CD14-positive monocyte (primary cell): ENCODE results near the gene KRT73. TPM values are rescaled to one million over a fixed set of nuclear protein-coding genes. Genes with fewer than 3 reads are reported as not detected.

Experiments used
- DNase-seq, 3 donors: peaks; one replicate each; pipeline ENCODE4 v3.0.0-alpha.2; 2011 to 2022
- H2AFZ ChIP-seq: 2 replicates; pipeline ENCODE4 v1.6.0; 2012; ENCODE audit warnings: mild to moderate bottlenecking, low read depth, low read length, inconsistent platforms; ENCODE audit not compliant: insufficient read depth, poor library complexity, severe bottlenecking
- H3K27ac ChIP-seq, 2 donors: 1 replicate in 1 of 2; 2 replicates in 1 of 2; pipeline ENCODE4 v1.5.1; 2012 to 2013; ENCODE audit warnings: low read length in 2 of 2, control low read depth in 1 of 2, inconsistent platforms in 1 of 2, low read depth in 1 of 2, mild to moderate bottlenecking in 1 of 2
- H3K27me3 ChIP-seq, 2 donors: one replicate each; pipeline versions ENCODE4 v1.6.0 to v1.6.1; 2011 to 2013; ENCODE audit warnings: low read length in 2 of 2; ENCODE audit not compliant: control insufficient read depth in 2 of 2, insufficient read depth in 2 of 2
- H3K36me3 ChIP-seq, 2 donors: replicated peaks in 1 of 2; 1 replicate in 1 of 2; 2 replicates in 1 of 2; pipeline versions ENCODE4 v1.5.1 to v1.6.1; 2012 to 2013; ENCODE audit warnings: low read length in 2 of 2, control low read depth in 1 of 2, inconsistent platforms in 1 of 2, mild to moderate bottlenecking in 1 of 2; ENCODE audit not compliant: insufficient read depth in 2 of 2, control insufficient read depth in 1 of 2
- H3K4me1 ChIP-seq, 2 donors: 1 replicate in 1 of 2; 2 replicates in 1 of 2; pipeline versions ENCODE4 v1.5.1 to v1.6.1; 2012 to 2013; ENCODE audit warnings: low read length in 2 of 2, control low read depth in 1 of 2, inconsistent platforms in 1 of 2, mild to moderate bottlenecking in 1 of 2, moderate library complexity in 1 of 2; ENCODE audit not compliant: insufficient read depth in 2 of 2, control insufficient read depth in 1 of 2
- H3K4me2 ChIP-seq: replicated peaks from 2 replicates; pipeline ENCODE3; 2012; ENCODE audit warnings: low read length, moderate library complexity, mild to moderate bottlenecking; ENCODE audit not compliant: poor library complexity, severe bottlenecking; ENCODE audit errors: extremely low read depth
- H3K4me3 ChIP-seq, 3 experiments: fragments of 200-600 bp in 1 of 3; sonication (generic) in 1 of 3; replicated peaks in 1 of 3; 1 replicate in 2 of 3; 2 replicates in 1 of 3; pipeline ENCODE4 v1.5.1; 2011 to 2013; ENCODE audit warnings: low read length in 3 of 3, mild to moderate bottlenecking in 3 of 3, control low read depth in 2 of 3, low read depth in 2 of 3, inconsistent platforms in 1 of 3, moderate library complexity in 1 of 3
- H3K79me2 ChIP-seq: 2 replicates; pipeline ENCODE4 v1.6.0; 2012; ENCODE audit warnings: mild to moderate bottlenecking, control low read depth, inconsistent platforms, low read length, moderate library complexity; ENCODE audit not compliant: insufficient read depth
- H3K9ac ChIP-seq: 2 replicates; pipeline ENCODE4 v1.6.0; 2017; ENCODE audit warnings: low read length, mild to moderate bottlenecking; ENCODE audit not compliant: insufficient read depth, poor library complexity, severe bottlenecking
- H3K9me3 ChIP-seq, 2 donors: replicated peaks in 1 of 2; 1 replicate in 1 of 2; 2 replicates in 1 of 2; pipeline versions ENCODE4 v1.5.1 to v1.6.1; 2012 to 2013; ENCODE audit warnings: low read length in 2 of 2, control low read depth in 1 of 2; ENCODE audit not compliant: control insufficient read depth in 1 of 2, insufficient read depth in 1 of 2
- H4K20me1 ChIP-seq: 2 replicates; pipeline ENCODE4 v1.6.0; 2012; ENCODE audit warnings: mild to moderate bottlenecking, low read length, control low read depth, moderate library complexity; ENCODE audit not compliant: insufficient read depth
- H3K27ac Mint-ChIP-seq, 7 donors: one replicate each; pipeline ENCODE4 v1.8.0; 2020; ENCODE audit warnings: mild to moderate bottlenecking in 7 of 7, mixed read lengths in 7 of 7, moderate library complexity in 6 of 7, inconsistent platforms in 2 of 7
- H3K27me3 Mint-ChIP-seq, 3 donors: one replicate each; pipeline ENCODE4 v1.8.0; 2021 to 2022; ENCODE audit warnings: low read depth in 3 of 3, mild to moderate bottlenecking in 3 of 3, mixed read lengths in 3 of 3, moderate library complexity in 3 of 3, inconsistent platforms in 1 of 3
- H3K36me3 Mint-ChIP-seq, 2 donors: one replicate each; pipeline ENCODE4 v1.8.0; 2020; ENCODE audit warnings: mixed read lengths in 2 of 2, inconsistent platforms in 1 of 2, mild to moderate bottlenecking in 1 of 2
- H3K4me1 Mint-ChIP-seq: one replicate; pipeline ENCODE4 v1.8.0; 2020; ENCODE audit warnings: mild to moderate bottlenecking, mixed read lengths
- H3K4me3 Mint-ChIP-seq, 2 donors: one replicate each; pipeline ENCODE4 v1.8.0; 2020; ENCODE audit warnings: mild to moderate bottlenecking in 2 of 2, mixed read lengths in 2 of 2, moderate library complexity in 1 of 2
- H3K9me3 Mint-ChIP-seq, 7 donors: one replicate each; pipeline ENCODE4 v1.8.0; 2020 to 2022; ENCODE audit warnings: mixed read lengths in 7 of 7, mild to moderate bottlenecking in 6 of 7, moderate library complexity in 6 of 7, inconsistent platforms in 2 of 7
- WGBS: methylation state at CpG from one replicate; pipeline ENCODE4 v1.1.5; 2013; ENCODE audit warnings: missing lambda C conversion rate; ENCODE audit not compliant: insufficient coverage; 5-methylcytosine and 5-hydroxymethylcytosine counted together
- intact Hi-C, 2 donors: fragments of 100-400 bp; cut with micrococcal nuclease; formaldehyde crosslinking; loops; one replicate each; pipeline versions ENCODE4 v1.15.0 to v1.15.1; 2023
- polyA plus RNA-seq, 3 donors: library from polyadenylated mRNA; depleted of rRNA in 1 of 3; unstranded in 2 of 3; stranded (reverse) in 1 of 3; fragments of 300-500 nt in 2 of 3; fragments of >200 nt in 1 of 3; fragmentation: Illumina TruSeq in 2 of 3; gene quantifications; 1 replicate in 2 of 3; 2 replicates in 1 of 3; pipeline ENCODE4 v1.2.3, GENCODE V29; 2012 to 2021
- TF ChIP-seq, protein P1 (sequence below): fragments of 200-600 bp; IDR thresholded peaks from one replicate; pipeline ENCODE4 v1.8.0; 2022; ENCODE audit warnings: antibody characterized with exemption, mild to moderate bottlenecking

The KRT73 gene
- polyA plus RNA-seq, 3 donors: not detected

DNA sequence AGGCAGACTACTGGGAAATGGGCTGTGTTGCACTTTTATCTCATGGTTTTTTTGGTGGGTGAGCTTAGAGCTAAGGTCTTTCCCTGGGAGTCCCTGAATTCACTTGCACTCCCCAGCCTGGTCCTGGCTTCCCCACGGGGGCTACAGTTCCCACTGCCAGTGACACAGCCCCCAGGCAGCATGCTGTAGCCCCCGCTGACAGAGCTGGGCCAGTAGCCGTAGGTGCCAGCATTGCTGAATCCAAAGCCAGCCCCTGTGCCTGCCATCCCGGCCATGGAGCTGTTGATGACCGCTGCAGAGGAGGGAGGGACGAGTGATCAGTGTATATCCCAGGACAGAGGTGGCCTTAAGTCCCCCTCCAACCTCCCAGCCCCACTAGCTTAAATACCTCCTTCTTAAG, 10.2 kb downstream of the KRT73 start:
- WGBS: 74% methylated on average over 6 of the region's 6 CpGs
- Histone ChIP-seq H3K4me2 (no peak overlapping the region), H3K4me3 (no peak overlapping the region), H2AFZ (no peak overlapping the region), H3K9me3 (no peaks in the 10 kb centered on the region), H3K9ac (no peak overlapping the region), H3K4me1 (no peaks in the 10 kb centered on the region), H3K79me2 (no peaks in the 10 kb centered on the region), H3K27me3 (no peaks in the 10 kb centered on the region), H3K36me3 (no peaks in the 10 kb centered on the region), H3K27ac (no peak overlapping the region), H4K20me1 (no peaks in the 10 kb centered on the region)
- TF ChIP-seq, protein P1, sequence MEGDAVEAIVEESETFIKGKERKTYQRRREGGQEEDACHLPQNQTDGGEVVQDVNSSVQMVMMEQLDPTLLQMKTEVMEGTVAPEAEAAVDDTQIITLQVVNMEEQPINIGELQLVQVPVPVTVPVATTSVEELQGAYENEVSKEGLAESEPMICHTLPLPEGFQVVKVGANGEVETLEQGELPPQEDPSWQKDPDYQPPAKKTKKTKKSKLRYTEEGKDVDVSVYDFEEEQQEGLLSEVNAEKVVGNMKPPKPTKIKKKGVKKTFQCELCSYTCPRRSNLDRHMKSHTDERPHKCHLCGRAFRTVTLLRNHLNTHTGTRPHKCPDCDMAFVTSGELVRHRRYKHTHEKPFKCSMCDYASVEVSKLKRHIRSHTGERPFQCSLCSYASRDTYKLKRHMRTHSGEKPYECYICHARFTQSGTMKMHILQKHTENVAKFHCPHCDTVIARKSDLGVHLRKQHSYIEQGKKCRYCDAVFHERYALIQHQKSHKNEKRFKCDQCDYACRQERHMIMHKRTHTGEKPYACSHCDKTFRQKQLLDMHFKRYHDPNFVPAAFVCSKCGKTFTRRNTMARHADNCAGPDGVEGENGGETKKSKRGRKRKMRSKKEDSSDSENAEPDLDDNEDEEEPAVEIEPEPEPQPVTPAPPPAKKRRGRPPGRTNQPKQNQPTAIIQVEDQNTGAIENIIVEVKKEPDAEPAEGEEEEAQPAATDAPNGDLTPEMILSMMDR: no peak
- DNase-seq: no peak
- Mint-ChIP-seq H3K9me3 (peaks cover 0 to 2% (median 0%) of the 10 kb centered on the region in 7 donors), H3K36me3 (no peaks in the 10 kb centered on the region), H3K27ac (no peak overlapping the region), H3K4me1 (no peaks in the 10 kb centered on the region), H3K27me3 (peaks cover 2 to 15% (median 11%) of the 10 kb centered on the region in 3 donors), H3K4me3 (no peak overlapping the region)
- intact Hi-C loops: no loop called here

DNA sequence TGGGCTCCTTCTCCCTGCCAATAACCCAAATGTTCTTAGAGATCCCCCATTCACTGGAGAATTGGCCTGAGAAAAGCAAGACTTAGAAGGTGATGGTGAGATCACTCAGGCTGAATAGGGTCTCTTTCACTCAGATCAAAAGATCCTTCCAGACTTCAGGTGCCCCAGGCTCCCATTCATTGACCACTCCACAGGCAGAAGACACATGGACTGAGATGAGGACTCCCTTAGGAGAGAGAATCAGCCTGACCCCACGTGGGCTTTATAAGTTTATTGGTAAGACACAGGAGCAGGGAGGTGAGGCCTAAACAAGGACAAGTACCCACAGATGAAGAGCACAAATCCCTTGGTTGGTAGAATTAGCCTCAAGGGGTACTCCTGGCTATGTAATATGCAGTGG, 11.0 kb downstream of the KRT73 start:
- no peaks in the 10 kb centered on the region for H3K36me3 ChIP-seq
- H3K9ac ChIP-seq: no peak overlapping the region
- whole genome bisulfite sequencing: no CpG with 5 or more reads among the region's 1 CpG
- H3K4me3 ChIP-seq: no peak overlapping the region
- TF ChIP-seq, protein P1: no peak
- no peak for DNase-seq
- Mint-ChIP-seq H3K9me3 (peaks cover 0 to 2% (median 0%) of the 10 kb centered on the region in 7 donors), H3K4me1 (no peaks in the 10 kb centered on the region), H3K4me3 (no peak overlapping the region), H3K27ac (no peak overlapping the region), H3K36me3 (no peaks in the 10 kb centered on the region), H3K27me3 (peaks cover 7 to 21% (median 12%) of the 10 kb centered on the region in 3 donors)
- intact Hi-C loops: no loop called here
- no peaks in the 10 kb centered on the region for H3K9me3 ChIP-seq
- no peaks in the 10 kb centered on the region for H3K79me2 ChIP-seq
- H3K4me1 ChIP-seq: no peaks in the 10 kb centered on the region
- no peak overlapping the region for H3K27ac ChIP-seq
- no peak overlapping the region for H3K4me2 ChIP-seq
- no peak overlapping the region for H2AFZ ChIP-seq
- no peaks in the 10 kb centered on the region for H4K20me1 ChIP-seq
- H3K27me3 ChIP-seq: peaks cover 0 to under 1% of the 10 kb centered on the region in 2 donors
